ENCODE measurements around the gene SPOCK1. TPM values are rescaled to one million over a fixed set of nuclear protein-coding genes. Genes with fewer than 3 reads are reported as not detected.

SPOCK1 gene
- polyA plus RNA-seq, 1 experiment = 304 TPM

GRCh38 chr5:137186759-137187461 is 312.2 kb downstream of the SPOCK1 start:
- ChIA-PET CTCF (interaction anchor here (0.9 to 1.4 kb wide), 2 partner anchors 20 to 112 kb away, joined by 3 read pairs; no protein-coding TSS in a partner anchor), POLR2A (interaction anchor here (0.6 kb wide), 1 partner anchor 184 kb away, joined by 3 read pairs; no protein-coding TSS in a partner anchor)
- no peak for TF ChIP-seq CTCF (IDR thresholded peaks at IDR 0.05; ENCODE audit: insufficient read depth, low read depth, low read length)
- DNase-seq (ENCODE audit: low read depth) = peak; percentile 65
- H3K4me3 ChIP-seq (ENCODE audit: low read depth, low read length) = no peak overlapping the region
- H3K36me3 ChIP-seq (ENCODE audit: control insufficient read depth, insufficient read depth, low read length) = no peaks in the 10 kb centered on the region
- no peaks in the 10 kb centered on the region for H3K27me3 ChIP-seq (ENCODE audit: control insufficient read depth, insufficient read depth, low read length)

DNA sequence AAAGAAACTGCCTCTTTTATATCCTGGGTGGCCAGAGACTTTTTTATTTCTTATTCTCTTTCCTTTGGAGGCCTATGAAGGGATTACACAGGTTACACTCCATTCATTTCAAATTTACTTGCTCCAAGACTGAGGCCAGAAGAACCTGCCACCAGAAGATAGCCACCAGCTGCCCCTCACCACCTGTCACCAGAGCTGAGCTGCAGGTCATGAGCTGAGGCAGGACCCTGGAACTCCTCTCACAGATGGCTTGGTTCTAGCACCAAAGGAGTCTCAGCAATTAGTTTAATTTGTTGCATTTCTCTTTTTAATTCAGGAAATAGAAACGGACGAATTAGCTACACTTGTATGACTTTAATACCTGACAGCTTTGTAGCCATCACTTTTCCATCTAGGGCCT is 313.9 kb downstream of the SPOCK1 start:
- no peak for TF ChIP-seq CTCF (IDR thresholded peaks at IDR 0.05; ENCODE audit: insufficient read depth, low read depth, low read length)
- CTCF ChIA-PET = interaction anchor here (0.8 kb wide), 1 partner anchor 189 kb away, joined by 3 read pairs; no protein-coding TSS in a partner anchor

DNA sequence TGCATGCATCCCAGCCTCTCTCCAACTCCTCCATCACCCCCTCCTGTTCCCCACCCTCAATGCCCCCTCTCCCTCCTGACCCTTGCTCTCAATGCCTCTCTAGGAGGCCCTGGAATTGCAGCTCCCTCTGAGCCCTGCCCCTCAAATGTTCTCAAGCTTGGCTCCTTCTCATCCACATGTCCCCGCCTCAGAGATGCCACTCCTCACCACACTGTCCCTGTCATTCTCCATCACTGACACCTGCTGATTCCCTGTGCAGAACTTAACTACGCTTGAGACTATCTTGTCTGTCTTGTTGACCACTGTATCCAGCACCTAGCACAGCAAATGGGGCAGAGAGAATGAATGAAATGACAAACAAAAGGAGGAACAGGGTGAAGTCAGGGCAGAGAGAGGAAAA is 314.4 kb downstream of the SPOCK1 start:
- Histone ChIP-seq H3K4me3 (ENCODE audit: low read depth, low read length) (no peak overlapping the region), H3K27me3 (ENCODE audit: control insufficient read depth, insufficient read depth, low read length) (no peaks in the 10 kb centered on the region), H3K36me3 (ENCODE audit: control insufficient read depth, insufficient read depth, low read length) (no peaks in the 10 kb centered on the region)
- TF ChIP-seq CTCF (IDR thresholded peaks at IDR 0.05; ENCODE audit: insufficient read depth, low read depth, low read length) = no peak
- CTCF ChIA-PET = interaction anchor here (1.0 kb wide), 1 partner anchor 9 kb away, joined by 3 read pairs; no protein-coding TSS in a partner anchor
- POLR2A ChIA-PET = no interaction called here
- DNase-seq (ENCODE audit: low read depth) = no peak

More for the DNA sequence above, 313.9 kb downstream of the SPOCK1 start:
- Histone ChIP-seq H3K27me3 (ENCODE audit: control insufficient read depth, insufficient read depth, low read length) (no peaks in the 10 kb centered on the region), H3K4me3 (ENCODE audit: low read depth, low read length) (no peak overlapping the region), H3K36me3 (ENCODE audit: control insufficient read depth, insufficient read depth, low read length) (no peaks in the 10 kb centered on the region)
- DNase-seq (ENCODE audit: low read depth) = no peak
- POLR2A ChIA-PET = no interaction called here

GRCh38 chr5:137182576-137182975 is 316.6 kb downstream of the SPOCK1 start:
- Histone ChIP-seq H3K4me3 (ENCODE audit: low read depth, low read length) (no peak overlapping the region), H3K36me3 (ENCODE audit: control insufficient read depth, insufficient read depth, low read length) (no peaks in the 10 kb centered on the region), H3K27me3 (ENCODE audit: control insufficient read depth, insufficient read depth, low read length) (no peaks in the 10 kb centered on the region)
- CTCF ChIA-PET = interaction anchor here (0.8 kb wide), 1 partner anchor 316 kb away, joined by 3 read pairs; the partner anchor contains the start of gene SPOCK1
- no peak for TF ChIP-seq CTCF (IDR thresholded peaks at IDR 0.05; ENCODE audit: insufficient read depth, low read depth, low read length)
- DNase-seq (ENCODE audit: low read depth) = no peak
- POLR2A ChIA-PET = no interaction called here

DNA sequence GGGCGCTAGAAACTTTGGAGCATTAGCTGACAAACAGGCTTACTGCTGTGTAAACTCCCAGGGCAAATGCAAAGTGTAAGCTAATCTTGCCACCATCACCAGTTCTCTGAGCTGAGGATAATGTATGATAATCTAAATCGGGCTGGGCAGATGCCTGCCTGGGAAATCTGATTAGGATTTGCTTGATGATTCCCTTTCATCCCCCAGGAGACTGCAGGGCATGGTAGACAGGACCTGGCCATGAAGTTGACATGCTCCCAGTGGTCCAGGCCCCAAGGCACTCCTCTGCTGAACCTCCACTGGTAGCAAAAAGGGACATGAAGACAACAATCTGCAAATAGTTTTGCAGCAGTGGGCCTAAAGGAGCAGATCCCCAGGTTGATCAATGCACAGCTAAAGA is 317.5 kb downstream of the SPOCK1 start:
- ChIA-PET CTCF (no interaction called here), POLR2A (no interaction called here)
- no peak for TF ChIP-seq CTCF (IDR thresholded peaks at IDR 0.05; ENCODE audit: insufficient read depth, low read depth, low read length)

More for the DNA sequence above, 317.5 kb downstream of the SPOCK1 start:
- no peaks in the 10 kb centered on the region for H3K36me3 ChIP-seq (ENCODE audit: control insufficient read depth, insufficient read depth, low read length)
- no peak overlapping the region for H3K4me3 ChIP-seq (ENCODE audit: low read depth, low read length)
- no peak for DNase-seq (ENCODE audit: low read depth)
- no peaks in the 10 kb centered on the region for H3K27me3 ChIP-seq (ENCODE audit: control insufficient read depth, insufficient read depth, low read length)
